HG03439 (cell line): ENCODE measurements around the gene DST.
"Not testable (repeated sequence)": the region's sequence is repeated elsewhere in the genome, so short reads cannot be mapped to it uniquely, and the experiment has no call there.

Source experiments
- ATAC-seq: cut with Tn5 transposase; IDR thresholded peaks from one replicate; pipeline ENCODE4 v1.9.1; 2021; ENCODE audit warnings: mild to moderate bottlenecking, moderate library complexity; ENCODE audit not compliant: unreplicated experiment

The DST gene

DNA sequence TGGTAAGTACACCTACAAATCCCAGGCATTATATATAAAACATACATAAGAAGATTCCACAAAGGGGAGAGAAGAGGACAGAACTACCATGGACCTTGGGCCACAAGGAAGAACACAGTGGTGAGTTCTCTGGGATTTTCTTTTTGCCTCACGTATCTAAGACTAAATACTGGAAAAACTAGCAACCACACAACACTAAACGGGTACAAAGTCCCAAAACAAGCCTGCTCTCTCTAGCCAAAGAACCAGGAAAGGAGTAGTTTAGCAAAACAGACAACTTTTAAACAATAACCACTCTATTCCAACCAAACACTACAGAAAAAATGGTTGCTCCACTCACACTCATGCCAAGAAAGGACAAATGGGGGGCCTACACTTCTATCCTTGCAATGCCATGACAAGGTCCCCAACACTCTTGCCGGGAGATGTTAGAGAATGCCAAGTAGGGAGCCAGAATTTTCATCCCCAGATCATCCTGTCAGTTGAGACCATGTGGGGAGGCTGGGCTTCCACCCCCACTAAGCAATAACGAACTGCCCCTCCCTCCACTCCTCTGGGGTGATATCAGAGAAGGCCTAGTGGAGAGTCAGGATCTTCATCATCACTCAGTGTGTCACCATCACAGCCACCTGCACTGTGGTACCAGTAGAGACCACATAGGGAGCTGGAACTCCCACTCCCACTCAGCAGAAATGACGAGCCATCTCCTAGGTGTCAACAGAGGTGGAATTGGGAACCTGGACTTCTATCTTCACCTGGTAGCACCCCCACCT lies 123.5 kb downstream of the DST start:
- ATAC-seq: no peak

DNA sequence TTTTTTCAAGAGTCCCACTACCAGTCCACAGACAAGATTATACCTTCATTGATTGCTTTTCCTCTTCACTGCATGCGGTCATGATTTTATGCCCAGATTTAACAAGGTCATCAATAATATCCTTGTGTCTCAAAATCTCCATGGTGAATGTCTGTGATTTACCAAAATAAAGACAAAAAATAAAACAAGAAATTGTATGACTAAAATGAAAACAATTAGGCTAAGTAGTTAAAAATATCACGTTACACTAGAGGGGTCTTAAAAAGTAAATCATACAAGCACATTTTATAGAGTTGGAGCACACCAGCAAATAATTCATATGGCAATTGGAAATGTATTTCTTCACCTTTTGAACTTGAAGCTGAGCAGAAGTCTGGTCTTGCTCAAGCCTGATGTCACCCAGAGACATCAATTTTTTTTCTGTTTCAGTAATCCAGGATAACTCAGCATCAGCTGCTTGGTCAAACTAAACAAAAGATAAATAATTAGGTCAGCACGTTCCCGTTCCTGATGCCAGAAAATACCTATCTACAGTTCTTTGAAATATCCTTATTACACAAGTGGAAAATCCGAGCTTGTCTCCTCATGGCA lies 125.4 kb downstream of the DST start:
- ATAC-seq: no peak

DNA sequence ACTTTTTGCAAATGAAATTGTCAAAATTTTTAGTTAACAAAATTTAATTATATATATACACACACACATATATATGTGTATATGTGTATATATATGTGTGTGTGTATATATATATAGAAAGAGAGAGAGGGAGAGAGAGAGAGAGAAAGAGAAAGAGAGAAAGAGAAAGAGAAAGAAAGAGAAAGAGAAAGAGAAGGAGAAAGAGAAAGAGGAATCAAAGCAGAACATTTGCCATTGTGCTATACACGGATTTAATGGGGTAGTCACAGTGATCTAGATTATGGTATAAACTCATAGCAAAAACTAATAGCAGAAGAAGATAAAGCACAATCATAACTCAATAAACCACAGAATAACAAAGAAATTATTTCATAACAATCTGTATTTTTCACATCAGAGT lies 126.7 kb downstream of the DST start:
- ATAC-seq: no peak

DNA sequence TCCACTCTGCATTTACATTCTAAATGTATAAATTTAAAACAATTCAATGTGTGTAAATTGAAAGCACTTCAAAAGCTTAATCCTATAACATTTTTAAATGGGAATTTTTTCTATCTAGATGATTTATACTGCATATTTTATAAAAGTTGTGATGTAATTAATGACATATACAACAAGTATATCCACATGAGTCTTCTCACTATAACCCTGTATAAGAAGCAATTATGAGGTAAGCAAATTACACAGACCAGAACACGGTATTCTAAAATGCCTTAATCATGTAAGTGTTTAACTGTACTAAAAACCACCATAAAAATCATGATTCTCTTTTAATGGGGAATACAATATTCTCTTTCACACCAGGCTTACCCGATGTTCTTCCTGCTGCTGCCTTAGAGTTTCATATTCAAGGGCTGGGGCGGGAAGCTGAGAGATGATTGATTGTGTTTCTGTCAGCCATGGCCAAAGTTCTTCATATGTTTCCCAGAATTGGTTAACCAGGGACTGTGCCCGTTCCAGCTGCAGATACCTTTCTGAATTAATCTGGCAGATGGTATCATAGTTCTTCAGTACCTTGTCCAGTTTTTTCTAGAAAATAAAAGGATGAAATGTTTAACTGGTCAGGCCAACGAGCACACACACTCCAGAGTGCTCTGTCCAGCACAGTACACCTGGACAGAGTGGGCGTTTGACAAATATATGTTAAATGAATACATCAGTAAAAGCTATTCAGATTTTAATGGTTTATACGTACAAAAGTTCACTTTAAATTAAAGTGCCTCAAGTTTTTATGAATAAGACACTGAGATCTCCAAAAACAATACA lies 127.4 kb downstream of the DST start:
- ATAC-seq: no peak

DNA sequence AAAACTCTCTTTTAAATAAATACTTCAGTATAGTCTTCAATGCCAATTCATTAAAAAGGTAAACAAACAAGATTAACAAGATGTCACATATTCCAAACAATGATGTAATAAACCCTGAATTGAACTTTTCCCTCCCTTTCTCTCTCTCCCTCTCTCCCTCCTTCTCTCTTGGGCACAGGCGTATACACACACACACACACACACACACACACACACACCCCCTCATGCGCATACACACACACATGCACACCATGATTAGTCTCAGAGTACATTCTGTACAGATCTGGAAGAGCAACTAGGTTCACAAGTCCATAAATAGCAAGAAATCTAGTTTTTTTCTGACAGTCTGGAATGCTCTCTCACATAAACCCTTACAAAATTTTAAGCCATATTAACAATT lies 128.3 kb downstream of the DST start:
- ATAC-seq: no peak

DNA sequence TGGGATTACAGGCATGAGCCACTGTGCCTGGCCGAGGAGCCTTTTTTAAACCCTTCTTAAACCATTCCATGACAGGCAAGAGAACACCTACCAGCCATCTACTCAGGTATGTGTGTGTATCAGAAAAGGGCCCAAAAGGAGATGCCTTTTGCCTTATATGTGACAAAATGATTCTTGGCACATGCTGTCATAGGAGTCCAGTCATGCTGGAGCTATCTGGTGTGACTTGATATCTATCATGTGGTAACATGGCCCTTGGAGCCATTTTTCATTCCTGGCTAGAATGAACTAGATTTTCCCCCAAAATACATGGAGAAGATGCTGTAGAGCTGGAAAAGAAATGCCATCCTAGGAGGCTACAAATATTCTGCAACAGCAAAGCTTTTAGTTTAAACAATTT lies 129.1 kb downstream of the DST start:
- no peak for ATAC-seq

DNA sequence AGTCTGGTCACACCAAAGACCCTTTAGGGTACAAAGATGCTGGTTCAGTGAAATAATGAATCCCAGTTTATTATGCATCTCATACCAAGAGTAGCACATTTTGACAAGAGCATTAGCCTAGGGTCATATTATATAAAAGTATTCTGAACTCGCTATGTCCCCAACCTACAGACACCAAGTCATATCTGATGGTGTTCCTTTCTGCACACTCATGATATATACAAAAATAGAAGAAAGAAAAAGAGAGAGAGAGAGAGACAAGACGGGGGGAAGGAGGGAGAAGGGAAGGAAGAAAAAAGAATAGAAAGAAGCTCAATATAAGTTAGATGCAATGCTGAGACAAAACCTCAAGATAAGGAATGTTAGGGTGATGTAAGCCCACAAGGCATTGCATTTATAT lies 131.1 kb downstream of the DST start:
- ATAC-seq: no peak

DNA sequence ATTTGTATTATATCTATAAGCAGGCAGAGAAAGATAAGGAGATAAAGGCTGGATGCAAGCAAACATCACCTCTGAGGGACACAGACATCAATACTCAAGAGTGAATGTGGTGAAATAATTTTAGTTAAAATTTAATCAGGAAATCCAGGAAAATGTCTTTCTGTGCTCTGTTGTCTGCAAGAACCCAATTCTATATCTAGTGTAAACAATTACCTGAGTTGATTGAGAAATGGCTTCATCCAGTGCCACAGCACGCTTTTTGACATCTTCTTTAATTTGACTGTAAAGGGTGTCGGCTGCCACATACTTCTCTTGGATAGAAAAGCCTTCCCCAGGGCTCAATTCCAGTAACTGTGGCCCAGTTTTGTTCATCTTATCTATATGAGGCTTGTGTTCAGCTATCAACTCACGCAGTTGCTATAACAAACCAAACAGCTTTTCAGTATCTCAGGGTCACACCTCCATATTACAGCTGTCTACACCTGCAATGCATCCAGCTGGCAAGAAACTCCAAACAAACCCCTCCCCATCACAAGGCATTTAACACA lies 131.6 kb downstream of the DST start:
- ATAC-seq: no peak

DNA sequence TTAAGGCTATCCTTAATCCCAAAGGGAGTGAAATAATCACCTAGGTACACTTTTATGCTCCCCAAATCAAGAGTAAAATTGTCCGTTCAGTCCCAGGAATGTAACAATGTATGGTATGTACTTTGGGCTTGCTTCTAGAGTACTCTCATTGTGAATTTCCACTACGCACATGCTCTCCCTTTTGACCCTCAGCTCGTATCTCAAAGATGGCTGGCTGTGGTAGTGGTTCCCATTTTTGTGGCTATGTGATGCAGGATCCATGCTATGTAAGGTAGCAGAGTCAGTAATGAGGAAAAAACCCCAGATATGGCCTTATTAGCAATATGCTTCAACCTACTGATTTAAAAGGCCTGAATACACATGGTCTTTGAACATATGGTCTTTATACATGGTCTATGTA lies 133.7 kb downstream of the DST start:
- no peak for ATAC-seq

DNA sequence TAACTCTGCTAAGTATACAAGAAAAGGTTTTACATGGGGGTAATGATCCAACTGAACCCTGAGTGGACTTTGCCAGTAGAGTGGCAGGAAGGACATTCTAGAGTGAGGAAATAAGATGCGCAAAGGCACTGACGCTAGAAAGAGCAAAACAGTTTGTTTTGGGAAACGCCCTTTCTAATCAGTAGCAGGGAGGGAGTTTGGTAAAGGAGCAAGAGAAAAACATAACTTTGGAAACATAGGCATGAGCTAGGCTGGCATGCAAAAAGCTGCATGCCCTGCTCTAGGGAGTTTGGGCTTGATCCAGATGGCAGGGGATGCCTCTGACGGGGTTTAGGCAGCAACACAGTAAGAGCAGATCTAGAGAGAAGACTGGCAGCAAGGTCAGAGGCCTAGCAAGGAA lies 135.2 kb downstream of the DST start:
- no peak for ATAC-seq

DNA sequence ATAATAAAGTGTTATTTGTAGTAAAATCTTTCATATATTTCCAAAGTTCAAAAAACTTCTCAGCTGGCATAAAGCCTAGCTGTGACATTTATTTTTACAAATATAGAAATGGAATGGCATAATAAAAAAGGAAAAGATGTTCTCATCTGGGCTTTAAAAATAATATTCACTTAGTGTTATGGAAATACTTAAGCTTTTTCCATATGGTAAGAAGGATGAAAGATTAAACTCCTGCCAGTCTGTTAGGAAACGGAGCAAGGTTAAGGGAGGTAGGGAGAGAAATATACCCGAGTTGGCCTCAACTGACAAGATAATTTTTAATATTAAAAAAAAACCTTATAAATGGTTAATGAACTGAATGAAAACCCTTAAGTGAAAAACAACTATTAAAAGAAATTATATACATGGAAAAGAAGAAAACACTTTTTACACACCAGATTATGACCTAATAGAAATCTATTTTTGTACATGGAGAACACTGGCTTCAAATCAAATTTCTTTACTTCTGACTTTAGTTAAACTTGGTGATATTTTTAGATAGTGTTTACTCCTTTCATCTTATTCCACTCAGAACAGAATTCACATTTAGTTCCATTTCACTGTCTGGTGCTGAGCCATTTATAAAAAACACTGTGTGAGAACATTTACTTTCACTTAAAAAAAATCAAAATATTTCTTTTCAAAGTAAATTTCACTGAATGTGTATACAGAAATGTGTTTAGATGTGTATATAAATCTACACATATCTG lies 137.0 kb downstream of the DST start:
- ATAC-seq: no peak

DNA sequence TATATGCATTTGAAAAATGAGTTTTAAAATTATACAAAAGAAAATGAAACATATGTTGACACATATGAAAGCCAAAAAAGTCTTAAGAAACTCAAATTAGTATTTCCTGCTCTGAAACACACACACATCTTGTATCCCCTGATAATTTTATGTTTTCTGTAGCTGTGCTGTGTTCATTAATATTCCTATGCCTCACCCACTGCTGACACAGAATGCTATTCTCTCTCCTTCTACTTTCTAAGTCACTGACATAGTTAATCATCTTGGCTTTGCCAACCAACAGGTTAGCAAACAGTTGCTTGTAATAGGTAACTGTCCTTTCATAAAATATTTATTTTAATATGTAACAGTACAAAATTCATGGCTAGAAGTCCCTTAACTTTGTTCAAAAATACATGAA lies 140.7 kb downstream of the DST start:
- no peak for ATAC-seq

DNA sequence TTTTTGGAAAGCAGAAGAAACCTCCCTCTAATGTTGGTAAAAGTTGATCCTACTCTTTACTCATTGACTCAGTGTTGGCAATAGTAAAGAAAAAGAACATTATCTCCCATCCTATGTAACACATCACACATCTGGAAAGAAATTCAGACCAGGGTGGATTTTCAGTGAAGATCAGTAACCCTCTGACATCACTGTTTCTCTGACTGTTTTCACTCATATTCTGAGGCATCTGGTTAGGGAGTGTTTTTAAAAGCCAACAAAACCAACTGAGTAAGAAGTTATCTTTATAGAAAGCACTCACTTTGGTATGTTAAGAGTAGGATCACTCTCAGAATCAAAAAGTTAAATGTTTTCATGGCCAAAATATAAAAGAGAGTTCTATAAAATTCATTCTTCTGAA lies 143.6 kb downstream of the DST start:
- ATAC-seq: no peak

DNA sequence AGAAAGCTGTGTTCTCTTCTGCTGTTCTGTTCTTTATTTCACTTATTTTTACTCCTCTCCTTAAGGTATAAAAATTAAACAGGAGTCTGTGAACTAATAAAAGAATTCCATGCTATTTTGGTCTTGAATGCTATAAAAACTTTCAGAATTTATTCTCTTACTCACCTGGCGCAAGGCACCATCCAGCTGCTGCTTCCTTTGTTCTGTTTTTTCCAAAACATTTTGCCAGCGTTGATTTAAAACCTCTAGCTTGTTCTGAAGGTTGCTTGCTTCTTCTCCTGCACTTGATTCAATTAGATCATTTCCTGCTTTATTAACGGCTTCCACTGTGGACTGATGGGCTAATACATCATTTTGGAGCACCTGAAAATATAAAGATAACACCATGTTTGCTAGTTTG lies 145.0 kb downstream of the DST start:
- no peak for ATAC-seq

DNA sequence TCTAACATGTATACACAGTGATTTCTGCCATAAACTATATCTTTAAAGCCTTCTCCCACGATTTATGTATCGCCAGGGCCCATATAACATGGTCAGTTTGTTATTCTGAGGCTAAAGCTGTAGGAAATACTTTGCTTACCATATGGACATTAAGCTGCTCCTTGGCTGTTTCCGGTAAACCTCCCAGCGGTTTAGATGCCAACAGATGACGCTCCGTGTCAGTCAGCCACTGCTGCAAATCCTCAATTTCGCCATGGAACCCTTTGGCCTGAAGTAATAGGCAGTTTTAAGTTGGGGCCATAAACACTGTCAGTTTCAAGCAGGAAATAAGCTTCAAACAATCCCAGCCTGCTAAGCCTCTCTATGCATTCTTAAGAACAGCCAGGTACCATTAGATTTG lies 145.4 kb downstream of the DST start:
- ATAC-seq: no peak

DNA sequence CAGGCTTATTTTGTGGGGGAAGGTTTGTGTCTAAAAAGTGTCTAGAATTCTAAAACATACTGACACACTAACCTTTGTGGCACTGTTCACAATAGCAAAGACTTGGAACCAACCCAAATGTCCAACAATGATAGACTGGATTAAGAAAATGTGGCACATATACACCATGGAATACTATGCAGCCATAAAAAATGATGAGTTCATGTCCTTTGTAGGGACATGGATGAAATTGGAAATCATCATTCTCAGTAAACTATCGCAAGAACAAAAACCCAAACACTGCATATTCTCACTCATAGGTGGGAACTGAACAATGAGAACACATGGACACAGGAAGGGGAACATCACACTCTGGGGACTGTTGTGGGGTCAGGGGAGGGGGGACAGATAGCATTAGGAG lies 146.0 kb downstream of the DST start:
- ATAC-seq: not testable (repeated sequence)

DNA sequence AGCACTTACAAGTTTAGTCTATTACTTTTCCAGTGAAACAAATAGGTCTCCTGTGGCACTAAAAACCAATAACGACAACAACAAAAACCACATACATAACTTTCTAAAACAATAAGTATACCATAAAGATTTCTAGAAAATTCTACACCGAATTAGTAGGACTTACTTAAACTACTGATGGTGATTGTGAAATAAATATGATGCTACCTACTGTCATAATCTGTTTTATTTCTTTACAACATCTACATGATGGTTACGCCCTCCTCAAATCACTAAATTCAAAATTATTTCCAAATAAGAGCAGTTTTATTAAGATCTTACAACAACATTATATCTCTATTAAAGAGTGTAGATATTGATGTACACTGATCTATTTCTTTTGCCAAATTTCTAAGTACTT lies 147.0 kb downstream of the DST start:
- no peak for ATAC-seq

DNA sequence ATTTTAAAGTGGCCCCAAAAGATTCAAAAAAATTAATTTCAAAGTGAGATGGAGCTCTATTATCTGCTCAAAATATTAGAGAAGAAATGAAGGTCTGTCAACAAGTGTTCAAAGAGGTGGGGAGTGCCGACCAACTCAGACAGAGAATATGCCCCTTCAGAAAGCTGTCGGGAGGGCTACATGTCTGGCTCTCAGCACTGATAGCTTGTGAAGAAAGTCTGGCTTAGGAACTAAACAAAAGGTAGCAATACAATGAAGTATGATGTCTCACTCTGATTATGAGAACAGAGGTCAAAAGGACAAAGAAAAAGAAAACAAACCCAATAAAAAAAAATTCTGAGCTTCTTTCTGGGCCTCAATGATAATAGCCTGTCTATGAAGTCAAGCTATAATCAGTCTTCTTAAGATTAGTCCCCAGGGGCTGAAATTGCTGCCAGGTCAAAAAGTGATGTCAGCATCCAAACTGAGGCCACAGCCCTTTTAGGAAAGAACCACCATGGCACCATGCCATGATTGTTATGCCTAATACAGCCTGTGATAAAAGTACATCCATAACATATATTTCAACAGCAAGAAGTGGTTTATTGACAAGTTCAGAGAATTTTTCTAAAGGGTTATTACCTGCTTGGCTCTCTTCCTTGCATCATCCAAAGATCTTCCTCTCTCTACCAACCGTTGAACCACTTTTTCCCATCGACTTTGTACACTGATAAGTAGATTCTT lies 150.9 kb downstream of the DST start:
- ATAC-seq: no peak

DNA sequence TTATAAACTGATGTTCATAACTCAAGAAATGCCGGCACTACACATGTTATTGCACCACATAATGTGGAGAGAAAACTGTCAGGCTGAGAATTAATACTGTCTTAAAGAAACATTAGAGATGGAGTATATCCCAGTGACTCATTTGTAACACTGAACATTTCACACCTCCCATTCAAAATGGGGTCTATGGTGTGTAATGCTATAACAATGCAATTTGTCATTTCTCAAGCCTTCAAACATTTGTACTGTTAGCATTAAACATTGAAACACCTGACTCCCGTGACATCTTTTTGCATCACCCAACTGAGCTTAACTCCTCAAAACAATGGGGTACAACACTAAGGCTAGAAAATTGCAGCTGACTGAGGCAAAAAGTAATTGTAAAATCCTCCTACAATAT lies 151.7 kb downstream of the DST start:
- no peak for ATAC-seq

DNA sequence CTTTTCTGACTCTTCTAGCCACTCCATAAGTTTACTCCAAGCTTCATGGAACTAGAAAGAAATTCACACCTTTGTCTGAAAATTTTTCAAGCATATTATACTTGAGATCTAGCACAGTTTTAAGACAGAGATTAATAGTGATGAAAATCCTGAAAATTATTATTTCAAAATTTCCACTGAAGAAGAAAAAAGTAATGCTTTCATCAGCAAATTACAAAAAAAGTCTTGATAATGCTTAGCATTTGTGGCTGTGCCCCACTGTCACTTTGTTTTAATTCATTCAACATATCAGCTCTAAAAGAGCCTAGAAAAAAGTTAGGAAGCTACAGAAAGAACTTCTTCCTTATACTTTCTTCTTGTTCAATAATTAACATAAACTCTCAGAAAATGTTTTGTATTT lies 153.1 kb downstream of the DST start:
- no peak for ATAC-seq
